ENCODE data around the gene STPG1. TPM values are rescaled to one million over a fixed set of nuclear protein-coding genes. Genes with fewer than 3 reads are reported as not detected.

Gene STPG1
- total and polyA plus RNA-seq, 5 donors: 3.9 to 8.3 (median 6.8) TPM

DNA sequence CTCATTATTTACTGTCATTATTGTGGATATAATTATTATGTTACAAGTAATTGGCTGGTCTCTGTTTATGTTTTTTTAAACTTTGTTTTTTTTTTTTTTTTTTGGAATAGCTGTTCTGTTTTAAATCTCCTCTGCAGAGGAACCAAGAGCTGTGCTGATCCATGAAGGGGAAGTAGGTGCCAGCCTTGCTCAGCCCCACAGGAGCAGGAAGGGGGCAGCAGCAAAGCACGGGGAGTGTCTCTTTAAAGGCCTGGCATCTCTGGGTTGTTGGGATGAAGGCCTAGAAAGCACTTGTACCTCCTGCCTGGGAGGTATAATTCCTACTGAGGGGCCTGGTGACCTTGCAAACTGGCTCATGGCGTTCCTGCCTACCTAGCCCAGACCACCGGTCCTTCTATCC lies 96.9 kb downstream of the STPG1 start:
- H3K27me3 ChIP-seq (ENCODE audit: control insufficient read depth, insufficient read depth): no peaks in the 10 kb centered on the region
- intact Hi-C loops (cut with DNase I): no loop called here

GRCh38 chr1:24315391-24315790 lies 98.2 kb downstream of the STPG1 start:
- Histone ChIP-seq H3K27me3 (ENCODE audit: control insufficient read depth, insufficient read depth) (no peaks in the 10 kb centered on the region), H3K4me1 (ENCODE audit: control insufficient read depth, insufficient read depth, low read length) (peaks cover 2% of the 10 kb centered on the region), H3K4me3 (ENCODE audit: low read length) (no peak overlapping the region), H3K27ac (ENCODE audit: low read length) (no peak overlapping the region), H3K9me3 (ENCODE audit: control insufficient read depth, low read length) (no peaks in the 10 kb centered on the region)
- DNase-seq (no peak), ATAC-seq (no peak)
- WGBS: 62% methylated on average over 6 of the region's 6 CpGs
- intact Hi-C loops (cut with DNase I): no loop called here

More for the DNA sequence above, 96.9 kb downstream of the STPG1 start:
- DNase-seq: no peak
- H3K9me3 ChIP-seq (ENCODE audit: control insufficient read depth, low read length): no peaks in the 10 kb centered on the region
- no peak overlapping the region for H3K4me3 ChIP-seq (ENCODE audit: low read length)
- no peak for ATAC-seq
- no peak overlapping the region for H3K27ac ChIP-seq (ENCODE audit: low read length)
- peaks cover 2% of the 10 kb centered on the region for H3K4me1 ChIP-seq (ENCODE audit: control insufficient read depth, insufficient read depth, low read length)
- 76% methylated on average over 3 of the region's 3 CpGs for WGBS

GRCh38 chr1:24311741-24312140 lies 101.8 kb downstream of the STPG1 start:
- no peaks in the 10 kb centered on the region for H3K27me3 ChIP-seq (ENCODE audit: control insufficient read depth, insufficient read depth)
- DNase-seq (no peak), ATAC-seq (no peak)
- H3K27ac ChIP-seq (ENCODE audit: low read length): no peak overlapping the region
- intact Hi-C loops (cut with DNase I): no loop called here
- 84% methylated on average over 1 of the region's 1 CpG for WGBS
- H3K9me3 ChIP-seq (ENCODE audit: control insufficient read depth, low read length): no peaks in the 10 kb centered on the region
- no peak overlapping the region for H3K4me3 ChIP-seq (ENCODE audit: low read length)
- no peaks in the 10 kb centered on the region for H3K4me1 ChIP-seq (ENCODE audit: control insufficient read depth, insufficient read depth, low read length)

DNA sequence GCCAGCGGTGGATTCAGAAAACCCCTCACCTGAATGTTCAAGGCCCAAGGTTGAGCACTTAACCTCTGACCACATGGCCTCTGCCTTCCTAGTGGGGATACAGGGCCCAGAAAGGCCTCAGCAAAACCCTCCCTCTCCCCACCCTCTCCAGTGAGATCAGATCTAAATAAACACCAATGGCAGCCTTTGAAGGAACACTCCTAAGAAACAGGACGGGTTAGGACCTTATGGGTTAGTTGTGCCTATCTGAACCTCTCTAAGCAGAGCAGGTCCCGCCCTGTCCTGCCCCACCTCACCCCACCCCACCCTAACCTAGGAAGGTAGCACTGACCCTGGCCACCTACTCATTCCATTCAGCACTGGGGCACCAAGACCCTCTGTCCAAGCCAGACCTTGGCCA lies 102.3 kb downstream of the STPG1 start:
- Histone ChIP-seq H3K4me1 (ENCODE audit: control insufficient read depth, insufficient read depth, low read length) (no peaks in the 10 kb centered on the region), H3K9me3 (ENCODE audit: control insufficient read depth, low read length) (no peaks in the 10 kb centered on the region), H3K27me3 (ENCODE audit: control insufficient read depth, insufficient read depth) (no peaks in the 10 kb centered on the region), H3K4me3 (ENCODE audit: low read length) (no peak overlapping the region), H3K27ac (ENCODE audit: low read length) (no peak overlapping the region)
- intact Hi-C loops (cut with DNase I): no loop called here
- no peak for DNase-seq
- WGBS: 94% methylated on average over 3 of the region's 3 CpGs
- ATAC-seq: no peak

GRCh38 chr1:24309762-24310485 lies 103.7 kb downstream of the STPG1 start:
- 88% methylated on average over 4 of the region's 4 CpGs for WGBS
- H3K4me1 ChIP-seq (ENCODE audit: control insufficient read depth, insufficient read depth, low read length): no peaks in the 10 kb centered on the region
- intact Hi-C loops (cut with DNase I): no loop called here
- DNase-seq (no peak), ATAC-seq (no peak)
- H3K9me3 ChIP-seq (ENCODE audit: control insufficient read depth, low read length): no peaks in the 10 kb centered on the region
- no peak overlapping the region for H3K27ac ChIP-seq (ENCODE audit: low read length)
- H3K4me3 ChIP-seq (ENCODE audit: low read length): no peak overlapping the region
- no peaks in the 10 kb centered on the region for H3K27me3 ChIP-seq (ENCODE audit: control insufficient read depth, insufficient read depth)

- no peak for ATAC-seq
- Histone ChIP-seq H3K27ac (ENCODE audit: low read length) (no peak overlapping the region), H3K4me3 (ENCODE audit: low read length) (no peak overlapping the region), H3K4me1 (ENCODE audit: control insufficient read depth, insufficient read depth, low read length) (no peaks in the 10 kb centered on the region), H3K9me3 (ENCODE audit: control insufficient read depth, low read length) (no peaks in the 10 kb centered on the region), H3K27me3 (ENCODE audit: control insufficient read depth, insufficient read depth) (no peaks in the 10 kb centered on the region)
- intact Hi-C loops (cut with DNase I): no loop called here
- 77% methylated on average over 7 of the region's 7 CpGs for WGBS
- no peak for DNase-seq
Measured at GRCh38 chr1:24308365-24309015, 105.1 kb downstream of the STPG1 start.

Other genes with a start within 250 kb of the STPG1 start
- 1 to 10 TPM; 3.3 to 6.2 (median 5.9) TPM for gene IFNLR1, start 226.5 kb downstream of the STPG1 start, total RNA-seq
- gene IFNLR1, start 226.5 kb downstream of the STPG1 start, polyA plus RNA-seq: 3.4 TPM
- 1 to 10 TPM in 1 of 4 donors, under 1 TPM in 2, not detected in 1; 0.39 to 1.7 (median 0.85) TPM for gene GRHL3, start 94.4 kb downstream of the STPG1 start, total RNA-seq
- not detected for gene GRHL3, start 94.4 kb downstream of the STPG1 start, polyA plus RNA-seq
- gene NIPAL3, start 2.0 kb upstream of the STPG1 start, total RNA-seq: 10 to 100 TPM; 24.4 to 35.6 (median 35.3) TPM
- 12.8 TPM for gene NIPAL3, start 2.0 kb upstream of the STPG1 start, polyA plus RNA-seq
- 1 to 10 TPM; 5.7 to 6.6 (median 6.3) TPM for gene RCAN3, start 89.1 kb upstream of the STPG1 start, total RNA-seq
- gene RCAN3, start 89.1 kb upstream of the STPG1 start, polyA plus RNA-seq: 2.1 TPM
- gene NCMAP, start 142.3 kb upstream of the STPG1 start, total RNA-seq: under 1 TPM in 3 of 4 donors, not detected in 1; 0.21 to 0.71 (median 0.71) TPM
- gene NCMAP, start 142.3 kb upstream of the STPG1 start, polyA plus RNA-seq: 1.0 TPM
- 10 to 100 TPM; 71.8 to 91.7 (median 79.3) TPM for gene SRRM1, start 229.5 kb upstream of the STPG1 start, total RNA-seq
- 41.2 TPM for gene SRRM1, start 229.5 kb upstream of the STPG1 start, polyA plus RNA-seq

Data from right cardiac atrium (tissue), 5 donors.